CD4-positive, alpha-beta T cell (primary cell): ENCODE measurements around the gene TBCD. TPM values are rescaled to one million over a fixed set of nuclear protein-coding genes. Genes with fewer than 3 reads are reported as not detected.

Experiments
- ATAC-seq: fragments of 200-7000 bp; cut with Tn5 transposase; one replicate; pipeline ENCODE4 v1.10.0; 2022; ENCODE audit warnings: mild to moderate bottlenecking; ENCODE audit not compliant: poor library complexity
- CTCF ChIA-PET: fragments of 350-600 bp; sonication (Branson Sonifier 250); formaldehyde crosslinking; loops from one replicate; lab custom pipeline; 2021; ENCODE audit warnings: antibody characterized with exemption, inconsistent platforms; lab: Charles Lee
- POLR2A ChIA-PET: fragments of 350-600 bp; sonication (Branson Sonifier 250); formaldehyde crosslinking; loops from one replicate; lab custom pipeline; 2021; ENCODE audit warnings: antibody characterized with exemption, inconsistent platforms; lab: Charles Lee
- DNase-seq, 14 experiments: peaks; one replicate each; pipeline ENCODE4 v3.0.0-alpha.2; 2013 to 2020; ENCODE audit warnings: mixed read lengths in 2 of 14
- H3K27ac ChIP-seq, 2 donors: one replicate each; pipeline versions ENCODE4 v1.5.1 to v1.7.0; 2013; ENCODE audit warnings: low read length in 2 of 2, low read depth in 1 of 2, mild to moderate bottlenecking in 1 of 2
- H3K27me3 ChIP-seq, 2 experiments: 1 replicate in 1 of 2; 2 replicates in 1 of 2; pipeline versions ENCODE4 v1.6.1 to v1.7.0; 2013; ENCODE audit warnings: low read length in 2 of 2, control low read depth in 1 of 2, mild to moderate bottlenecking in 1 of 2, moderate library complexity in 1 of 2; ENCODE audit not compliant: insufficient read depth in 2 of 2, control insufficient read depth in 1 of 2
- H3K36me3 ChIP-seq: one replicate; pipeline ENCODE4 v1.6.1; 2013; ENCODE audit warnings: low read length, control low read depth; ENCODE audit not compliant: insufficient read depth
- H3K4me1 ChIP-seq: one replicate; pipeline ENCODE4 v1.6.1; 2013; ENCODE audit warnings: low read length, control low read depth; ENCODE audit not compliant: insufficient read depth
- H3K4me3 ChIP-seq: one replicate; pipeline ENCODE4 v1.5.1; 2013; ENCODE audit warnings: mild to moderate bottlenecking, low read length, moderate library complexity
- H3K9me3 ChIP-seq, 2 experiments: 1 replicate in 1 of 2; 2 replicates in 1 of 2; pipeline versions ENCODE4 v1.6.1 to v1.7.0; 2013; ENCODE audit warnings: low read length in 2 of 2, mild to moderate bottlenecking in 2 of 2, control low read depth in 1 of 2, moderate library complexity in 1 of 2; ENCODE audit not compliant: control insufficient read depth in 1 of 2, insufficient read depth in 1 of 2
- H3K27ac Mint-ChIP-seq: one replicate; pipeline ENCODE4 v1.8.0; 2020; ENCODE audit warnings: mixed read lengths
- H3K27me3 Mint-ChIP-seq: one replicate; pipeline ENCODE4 v1.8.0; 2021; ENCODE audit warnings: mixed read lengths
- H3K36me3 Mint-ChIP-seq: one replicate; pipeline ENCODE4 v1.8.0; 2021; ENCODE audit warnings: low read depth, mixed read lengths
- H3K4me1 Mint-ChIP-seq: one replicate; pipeline ENCODE4 v1.8.0; 2021; ENCODE audit warnings: low read depth, mixed read lengths
- H3K4me3 Mint-ChIP-seq: one replicate; pipeline ENCODE4 v1.8.0; 2020; ENCODE audit warnings: mild to moderate bottlenecking, mixed read lengths
- H3K9me3 Mint-ChIP-seq: one replicate; pipeline ENCODE4 v1.8.0; 2020; ENCODE audit warnings: mixed read lengths
- intact Hi-C, 2 experiments: fragments of 100-400 bp; cut with DNase I in 1 of 2; cut with micrococcal nuclease in 1 of 2; formaldehyde crosslinking; loops; one replicate each; pipeline versions ENCODE4 v1.15.1 to v1.9.0; 2023 to 2025; cut with DNase I, micrococcal nuclease
- total RNA-seq, 174 experiments: library from RNA in 2 of 174; stranded (reverse) in 2 of 174; gene quantifications; one replicate each; pipeline ENCODE4 v1.2.3 and lab custom pipeline; 2021 to 2026
- TF ChIP-seq, protein P1 (sequence below): fragments of 200-600 bp; IDR thresholded peaks from one replicate; pipeline ENCODE4 v1.8.0; 2022; ENCODE audit warnings: antibody characterized with exemption, mild to moderate bottlenecking

Gene TBCD
- total RNA-seq, 2 experiments from 2014 or later, result 74.6 to 80.3 TPM

DNA sequence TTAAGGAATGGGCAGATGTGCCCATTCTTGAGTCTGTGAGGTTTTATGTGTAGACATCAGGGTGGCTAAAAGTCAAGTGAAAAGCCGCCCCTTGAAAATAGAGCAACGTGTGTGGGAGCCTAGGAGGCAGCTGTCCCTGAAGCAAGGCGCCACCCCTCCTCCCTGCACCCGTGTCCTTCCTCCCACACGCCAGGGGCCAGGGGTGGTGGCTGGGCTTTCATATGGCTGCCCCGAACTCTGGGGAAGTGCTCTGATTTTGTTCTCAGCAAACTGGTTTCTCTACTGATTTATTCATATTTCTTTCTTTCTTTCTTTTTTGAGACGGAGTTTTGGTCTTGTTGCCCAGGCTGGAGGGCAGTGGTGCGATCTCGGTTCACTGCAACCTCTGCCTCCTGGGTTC lies 83.3 kb downstream of the TBCD start:
- Histone ChIP-seq H3K4me1 (no peaks in the 10 kb centered on the region), H3K4me3 (no peak overlapping the region), H3K9me3 (no peaks in the 10 kb centered on the region), H3K27me3 (no peaks in the 10 kb centered on the region), H3K27ac (no peak overlapping the region), H3K36me3 (peaks cover 12% of the 10 kb centered on the region)
- DNase-seq (no peak), ATAC-seq (no peak)
- Mint-ChIP-seq H3K27ac (no peak overlapping the region), H3K4me1 (no peaks in the 10 kb centered on the region), H3K36me3 (peaks cover 6% of the 10 kb centered on the region), H3K27me3 (no peaks in the 10 kb centered on the region), H3K9me3 (no peaks in the 10 kb centered on the region), H3K4me3 (no peak overlapping the region)
- CTCF ChIA-PET, result no interaction called here
- TF ChIP-seq, protein P1, sequence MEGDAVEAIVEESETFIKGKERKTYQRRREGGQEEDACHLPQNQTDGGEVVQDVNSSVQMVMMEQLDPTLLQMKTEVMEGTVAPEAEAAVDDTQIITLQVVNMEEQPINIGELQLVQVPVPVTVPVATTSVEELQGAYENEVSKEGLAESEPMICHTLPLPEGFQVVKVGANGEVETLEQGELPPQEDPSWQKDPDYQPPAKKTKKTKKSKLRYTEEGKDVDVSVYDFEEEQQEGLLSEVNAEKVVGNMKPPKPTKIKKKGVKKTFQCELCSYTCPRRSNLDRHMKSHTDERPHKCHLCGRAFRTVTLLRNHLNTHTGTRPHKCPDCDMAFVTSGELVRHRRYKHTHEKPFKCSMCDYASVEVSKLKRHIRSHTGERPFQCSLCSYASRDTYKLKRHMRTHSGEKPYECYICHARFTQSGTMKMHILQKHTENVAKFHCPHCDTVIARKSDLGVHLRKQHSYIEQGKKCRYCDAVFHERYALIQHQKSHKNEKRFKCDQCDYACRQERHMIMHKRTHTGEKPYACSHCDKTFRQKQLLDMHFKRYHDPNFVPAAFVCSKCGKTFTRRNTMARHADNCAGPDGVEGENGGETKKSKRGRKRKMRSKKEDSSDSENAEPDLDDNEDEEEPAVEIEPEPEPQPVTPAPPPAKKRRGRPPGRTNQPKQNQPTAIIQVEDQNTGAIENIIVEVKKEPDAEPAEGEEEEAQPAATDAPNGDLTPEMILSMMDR, result no peak
- POLR2A ChIA-PET, result interaction anchor here (0.9 kb wide), 1 partner anchor 9 kb away, joined by 4 read pairs; no protein-coding TSS in a partner anchor
- intact Hi-C loops, result no loop called here

DNA sequence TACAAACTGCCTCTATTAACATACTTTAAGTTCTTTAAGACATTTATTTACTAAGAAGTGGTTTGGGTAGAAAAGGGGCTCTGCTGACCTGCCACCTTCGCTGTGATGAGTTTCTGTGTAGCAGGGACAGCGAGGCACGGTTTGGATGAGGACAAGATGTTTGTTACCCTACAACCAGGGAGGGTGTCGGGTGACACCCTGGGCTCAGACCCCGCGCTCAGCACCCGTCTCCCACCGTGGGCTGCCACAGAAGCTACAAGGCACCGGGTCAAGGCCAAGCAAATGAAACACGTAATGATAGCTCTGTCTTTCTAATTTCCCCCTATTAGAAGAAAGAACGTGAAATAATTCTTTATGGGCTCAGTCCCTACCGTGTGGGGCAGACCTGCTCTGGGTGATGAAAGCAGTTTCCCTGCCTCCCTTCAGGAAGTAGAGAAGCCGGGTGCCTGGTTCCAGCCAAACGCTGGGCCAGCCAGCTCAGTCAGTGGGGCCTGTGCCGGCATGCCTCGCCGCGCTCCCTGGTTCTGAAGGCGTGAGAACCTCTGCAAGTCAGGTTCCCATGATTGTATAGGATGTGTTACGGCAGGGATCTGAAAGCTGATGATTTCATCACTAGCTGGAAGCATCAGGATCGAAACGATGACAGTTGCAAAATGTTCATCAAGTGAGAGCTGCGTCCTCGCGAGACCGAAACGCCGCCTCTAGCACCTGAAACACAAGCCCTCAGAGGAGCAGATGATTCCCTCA lies 84.1 kb downstream of the TBCD start:
- intact Hi-C loops, result no loop called here
- no peak for ATAC-seq
- POLR2A ChIA-PET, result no interaction called here

DNA sequence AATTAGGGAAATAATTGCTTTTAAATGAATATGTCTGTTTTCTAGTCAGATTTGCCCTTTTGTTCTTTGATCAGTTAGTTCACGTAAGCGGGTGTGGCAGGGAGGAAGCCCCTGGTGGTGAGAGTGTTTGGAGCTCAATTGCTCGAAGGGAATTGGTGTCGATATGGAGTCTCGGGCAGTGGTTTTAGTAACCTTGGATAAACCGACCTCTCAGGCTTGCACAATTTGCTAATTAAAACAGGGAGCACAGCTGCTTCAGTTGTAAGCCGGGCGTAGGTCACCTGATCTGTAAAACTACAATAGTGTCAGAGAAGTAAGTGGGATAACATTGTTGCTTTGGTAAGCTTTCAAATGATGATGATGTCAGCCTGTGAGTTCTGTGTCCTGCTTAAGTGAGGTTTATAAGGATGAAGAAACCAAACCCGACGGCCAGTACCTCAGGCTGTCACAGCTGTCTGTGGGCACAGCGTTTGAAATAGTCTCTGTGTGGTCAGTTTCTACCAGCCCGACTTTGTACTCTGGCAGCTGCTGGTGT lies 85.0 kb downstream of the TBCD start:
- ChIA-PET POLR2A (no interaction called here), CTCF (interaction anchor here (1.1 to 1.8 kb wide), 2 partner anchors 22 to 27 kb away, joined by 3 to 8 read pairs; no protein-coding TSS in a partner anchor)
- intact Hi-C loops, result no loop called here
- Mint-ChIP-seq H3K9me3 (no peaks in the 10 kb centered on the region), H3K27ac (no peak overlapping the region), H3K36me3 (peaks cover 6% of the 10 kb centered on the region), H3K4me3 (no peak overlapping the region), H3K27me3 (no peaks in the 10 kb centered on the region), H3K4me1 (no peaks in the 10 kb centered on the region)
- H3K27me3 ChIP-seq, result no peaks in the 10 kb centered on the region
- H3K36me3 ChIP-seq, result peaks cover 6% of the 10 kb centered on the region
- DNase-seq, result no peak
- H3K27ac ChIP-seq, result no peak overlapping the region
- TF ChIP-seq, protein P1, result no peak
- H3K4me1 ChIP-seq, result no peaks in the 10 kb centered on the region
- no peaks in the 10 kb centered on the region for H3K9me3 ChIP-seq
- H3K4me3 ChIP-seq, result no peak overlapping the region
- ATAC-seq, result no peak

More for the DNA sequence above, 84.1 kb downstream of the TBCD start:
- no peaks in the 10 kb centered on the region for H3K4me1 Mint-ChIP-seq
- H3K9me3 Mint-ChIP-seq, result no peaks in the 10 kb centered on the region
- Histone ChIP-seq H3K4me3 (no peak overlapping the region), H3K27ac (no peak overlapping the region), H3K36me3 (peaks cover 8% of the 10 kb centered on the region), H3K27me3 (no peaks in the 10 kb centered on the region), H3K9me3 (no peaks in the 10 kb centered on the region), H3K4me1 (no peaks in the 10 kb centered on the region)
- no peak for DNase-seq
- CTCF ChIA-PET, result interaction anchor here (1.1 to 1.8 kb wide), 2 partner anchors 23 to 28 kb away, joined by 3 to 8 read pairs; no protein-coding TSS in a partner anchor
- no peak overlapping the region for H3K4me3 Mint-ChIP-seq
- TF ChIP-seq, protein P1, result no peak
- no peaks in the 10 kb centered on the region for H3K27me3 Mint-ChIP-seq
- H3K27ac Mint-ChIP-seq, result no peak overlapping the region
- H3K36me3 Mint-ChIP-seq, result peaks cover 6% of the 10 kb centered on the region
